Measurements from ENCODE around the gene AQR. TPM values are rescaled to one million over a fixed set of nuclear protein-coding genes. Genes with fewer than 3 reads are reported as not detected.
A peak's percentile ranks its signal among the peaks of the same experiment; 100 is the strongest.
"Not testable (repeated sequence)": the region's sequence is repeated elsewhere in the genome, so short reads cannot be mapped to it uniquely, and the experiment has no call there.

AQR gene
- total RNA-seq, 1 donor from 2014 or later = 30.0 TPM

DNA sequence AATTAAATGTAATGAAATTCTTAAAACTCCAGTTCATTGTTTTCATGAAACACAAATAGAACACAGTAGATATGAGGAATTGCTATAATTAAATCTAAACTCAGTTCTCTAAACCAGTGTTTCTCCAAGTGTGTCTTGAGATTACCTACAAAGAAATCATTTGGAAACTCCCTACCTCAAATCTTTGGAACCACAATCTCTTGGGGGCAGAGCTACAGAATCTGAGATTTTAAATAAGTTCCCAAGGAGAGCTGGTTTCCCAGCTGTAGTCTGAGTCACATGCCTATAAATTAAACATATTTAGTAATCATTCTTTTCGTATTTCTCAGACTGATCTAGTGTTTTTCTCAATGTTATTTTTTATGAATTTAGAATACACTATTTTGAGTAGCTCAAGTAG is 157.2 kb downstream of the AQR start:
- DNase-seq = no peak

DNA sequence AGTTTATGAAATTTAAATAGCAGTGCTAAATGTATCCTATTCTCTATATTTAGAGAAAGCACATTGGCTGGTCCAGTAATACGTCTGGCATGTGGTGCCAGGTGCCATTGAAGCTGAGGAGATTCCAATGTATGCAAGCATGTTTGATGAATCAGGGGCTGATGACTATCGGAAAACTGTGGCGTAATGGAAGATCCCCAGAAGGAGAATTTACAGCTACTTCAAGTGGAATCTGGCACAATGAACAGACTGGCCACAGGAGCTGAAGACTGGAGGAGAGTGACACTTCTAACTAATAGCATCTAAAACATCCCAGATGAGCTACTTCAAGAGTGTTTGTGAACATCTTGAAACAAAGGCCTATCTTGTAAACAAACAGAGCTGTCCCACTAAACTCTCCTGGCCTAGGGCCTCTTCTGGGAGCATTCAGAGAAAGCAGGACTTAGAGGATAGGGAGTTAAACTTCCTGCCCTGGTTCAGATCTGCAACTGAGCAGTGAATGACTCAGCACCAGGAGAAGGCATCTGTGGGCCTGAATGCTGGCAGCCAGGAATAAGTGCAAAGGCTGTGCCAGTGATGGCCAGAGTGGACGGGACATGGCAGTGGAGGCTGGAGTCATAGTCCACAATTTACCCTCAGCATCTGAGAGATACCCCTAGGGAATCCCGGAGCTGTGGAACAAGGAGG is 159.0 kb downstream of the AQR start:
- peak; percentile 11 for DNase-seq

DNA sequence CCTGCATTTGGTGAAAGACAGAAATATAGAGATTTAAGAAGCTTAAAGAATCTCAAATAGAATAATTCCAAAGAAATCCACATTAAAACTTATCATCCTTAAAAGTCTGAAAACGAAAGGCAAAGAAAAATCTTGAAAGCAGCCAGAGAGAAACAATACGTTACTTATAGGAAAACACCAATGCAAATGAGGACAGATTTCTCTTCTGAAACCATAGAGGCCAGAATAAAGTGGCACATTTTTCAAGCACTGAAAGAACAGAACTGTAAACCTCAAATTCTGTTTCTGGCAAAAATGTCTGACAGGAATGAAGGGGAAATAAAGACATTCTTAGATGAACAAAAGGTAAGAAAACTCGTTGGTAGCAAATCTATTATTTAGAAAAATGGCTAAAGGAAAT is 160.4 kb downstream of the AQR start:
- no peak for DNase-seq

- DNase-seq = no peak
These were observed 161.5 kb downstream of the AQR start for GRCh38 chr15:34808016-34808415.

DNA sequence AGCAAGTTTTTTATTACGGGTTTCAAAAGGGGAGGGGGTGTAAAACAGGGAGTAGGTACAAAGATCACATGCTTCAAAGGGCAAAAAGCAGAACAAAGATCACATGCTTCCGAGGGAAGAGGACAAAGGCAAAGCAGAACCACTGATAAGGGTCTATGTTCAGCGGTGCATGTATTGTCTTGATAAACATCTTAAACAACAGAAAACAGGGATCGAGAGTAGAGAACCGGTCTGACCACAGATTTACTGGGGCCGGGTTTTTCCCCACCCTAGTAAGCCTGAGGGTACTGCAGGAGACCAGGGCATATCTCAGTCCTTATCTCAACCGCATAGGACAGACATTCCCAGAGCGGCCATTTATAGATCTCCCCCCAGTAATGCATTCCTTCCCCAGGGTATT is 162.3 kb downstream of the AQR start:
- DNase-seq = not testable (repeated sequence)

DNA sequence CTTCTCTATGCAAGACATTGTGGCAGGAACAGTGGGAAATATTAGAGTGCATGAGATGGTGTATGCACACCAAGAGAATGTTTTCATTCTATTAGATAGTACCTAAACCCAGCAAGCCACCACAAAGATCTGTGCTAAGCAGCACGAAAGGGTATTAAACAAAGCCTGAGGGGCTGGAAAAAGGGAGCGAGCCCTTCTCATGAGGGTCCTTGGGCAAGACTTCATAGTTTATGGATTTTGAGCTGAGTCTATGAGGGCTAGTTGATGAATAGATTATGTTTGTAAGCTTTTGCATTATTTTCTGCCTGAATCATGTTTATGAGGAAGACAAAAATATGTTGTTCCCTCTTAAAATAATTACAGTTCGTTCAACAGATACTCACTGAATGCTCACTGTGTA is 164.8 kb downstream of the AQR start:
- no peak for DNase-seq

GRCh38 chr15:34804113-34804512 is 165.4 kb downstream of the AQR start:
- DNase-seq = no peak

DNA sequence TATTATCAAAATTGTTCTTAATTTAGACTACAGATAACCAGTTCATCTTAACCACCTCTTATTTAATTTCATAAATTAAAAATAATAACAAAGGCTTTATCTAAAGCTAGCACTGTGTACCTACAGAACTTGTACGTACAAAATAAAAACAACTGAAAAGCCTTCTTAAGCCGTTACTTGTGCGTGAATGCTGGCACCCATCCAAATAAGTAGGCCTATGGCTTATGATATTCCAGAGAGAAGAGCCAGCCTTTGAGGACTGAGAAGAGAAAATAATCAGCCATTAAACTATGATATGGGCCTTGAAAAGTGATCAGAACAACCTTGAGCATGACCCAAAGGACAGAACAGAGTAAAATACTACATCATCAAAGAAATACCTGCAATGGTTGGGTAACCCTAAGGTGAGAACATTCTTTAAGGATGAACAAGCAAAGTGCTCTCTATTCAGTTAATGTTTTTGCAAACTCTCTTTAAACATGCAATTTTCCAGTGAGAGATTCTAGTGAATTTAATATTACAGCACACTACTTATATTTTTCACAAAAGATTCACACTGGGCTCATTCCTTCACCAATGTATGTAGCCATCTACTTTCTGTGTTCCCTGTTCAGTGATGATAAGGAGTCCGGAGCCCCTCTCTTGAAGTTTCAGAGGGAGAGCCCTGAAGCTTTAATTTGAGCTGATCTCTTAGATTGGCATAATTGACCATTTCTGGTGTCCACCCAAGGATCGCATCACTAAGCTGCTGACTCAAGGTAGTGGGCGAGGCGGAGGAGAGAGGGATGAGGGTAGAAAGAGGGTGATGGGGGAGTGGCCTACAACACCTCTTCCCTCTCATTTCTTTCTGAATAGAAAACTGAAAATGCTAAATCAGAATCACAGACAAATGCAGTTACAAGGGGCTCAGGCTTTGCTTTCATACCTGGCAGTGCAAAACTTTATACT is 166.5 kb downstream of the AQR start:
- no peak for DNase-seq

DNA sequence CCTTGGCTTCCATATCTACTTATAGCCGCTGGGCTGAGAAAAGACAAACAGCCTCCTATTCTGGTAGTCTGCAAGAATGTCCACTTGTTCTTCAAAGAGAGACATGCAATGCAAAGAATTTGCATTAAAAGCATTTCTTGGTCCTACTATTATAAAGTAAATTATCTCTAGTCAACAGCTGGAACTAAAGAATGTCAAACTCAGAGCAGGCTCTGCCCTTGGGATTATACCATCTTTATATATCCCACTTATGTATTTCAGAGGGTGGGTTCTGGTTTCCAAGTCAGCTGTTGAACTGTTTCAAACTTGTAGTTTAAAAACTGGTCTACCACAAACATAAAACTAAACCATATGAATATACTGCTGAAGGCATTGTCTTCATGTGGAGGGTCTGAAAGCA is 167.2 kb downstream of the AQR start:
- DNase-seq = no peak

Other genes starting within 250 kb of the AQR start
- not detected in 2 replicates for gene GJD2, start 214.7 kb downstream of the AQR start, total RNA-seq
- not detected in 2 replicates for gene ACTC1, start 174.2 kb downstream of the AQR start, total RNA-seq
- gene ZNF770, start 18.5 kb upstream of the AQR start, total RNA-seq = 26.5 and 41.0 TPM in 2 replicates
- not detected in 2 replicates for gene NANOGP8, start 115.6 kb upstream of the AQR start, total RNA-seq